GM18526 (cell line): ENCODE results near the gene LONP1.

Experiments
- POLR2A ChIP-seq: IDR thresholded peaks from 3 replicates; pipeline ENCODE4 v1.6.1; 2011; ENCODE audit not compliant: insufficient read length; ENCODE audit errors: extremely low read depth

The LONP1 gene

GRCh38 chr19:5677136-5677535 is 42.8 kb downstream of the LONP1 start:
- TF ChIP-seq POLR2A, result no peak

GRCh38 chr19:5676772-5677105 is 43.2 kb downstream of the LONP1 start:
- TF ChIP-seq POLR2A, result no peak

- TF ChIP-seq POLR2A, result no peak
Observed at GRCh38 chr19:5676105-5676771, 43.7 kb downstream of the LONP1 start.

- no peak for TF ChIP-seq POLR2A
Observed at GRCh38 chr19:5674714-5675113, 45.2 kb downstream of the LONP1 start.

DNA sequence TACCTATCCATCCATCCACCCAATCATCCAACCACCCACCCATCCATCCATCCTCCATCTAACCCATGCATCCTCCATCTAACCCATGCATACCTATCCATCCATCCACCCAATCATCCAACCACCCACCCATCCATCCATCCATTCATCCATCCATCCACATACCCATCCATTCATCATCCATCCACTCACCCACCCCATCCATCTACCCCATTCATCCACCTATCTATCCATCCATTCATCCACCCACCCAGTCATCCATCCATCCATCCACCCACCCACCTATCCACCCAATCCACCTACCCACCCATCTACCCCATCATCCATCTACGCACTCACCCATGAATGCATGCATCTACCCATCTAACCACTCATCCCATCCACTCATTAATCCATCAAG is 46.2 kb downstream of the LONP1 start:
- TF ChIP-seq POLR2A, result no peak

- TF ChIP-seq POLR2A, result no peak
Observed at GRCh38 chr19:5672708-5673459, 47.1 kb downstream of the LONP1 start.

DNA sequence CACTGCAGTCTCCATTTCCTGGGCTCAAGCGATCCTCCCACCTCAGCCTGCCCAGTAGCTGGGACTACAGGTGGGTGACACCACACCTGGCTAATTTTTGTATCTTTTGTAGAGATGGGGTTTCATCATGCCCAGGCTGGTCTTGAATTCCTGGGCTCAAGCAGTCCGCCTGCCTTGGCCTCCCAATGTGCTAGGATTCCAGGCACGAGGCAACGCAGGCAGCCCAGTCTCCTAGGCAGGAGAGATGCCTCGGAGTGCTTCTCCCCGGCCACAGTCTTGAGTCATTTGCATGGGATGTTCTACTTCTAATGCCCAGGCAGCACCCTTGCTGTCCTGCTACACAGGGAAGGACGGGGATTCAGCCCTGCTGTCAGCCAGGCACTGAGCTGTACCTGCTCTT is 48.3 kb downstream of the LONP1 start:
- no peak for TF ChIP-seq POLR2A

GRCh38 chr19:5669212-5669611 is 50.7 kb downstream of the LONP1 start:
- TF ChIP-seq POLR2A, result peak; percentile 7

DNA sequence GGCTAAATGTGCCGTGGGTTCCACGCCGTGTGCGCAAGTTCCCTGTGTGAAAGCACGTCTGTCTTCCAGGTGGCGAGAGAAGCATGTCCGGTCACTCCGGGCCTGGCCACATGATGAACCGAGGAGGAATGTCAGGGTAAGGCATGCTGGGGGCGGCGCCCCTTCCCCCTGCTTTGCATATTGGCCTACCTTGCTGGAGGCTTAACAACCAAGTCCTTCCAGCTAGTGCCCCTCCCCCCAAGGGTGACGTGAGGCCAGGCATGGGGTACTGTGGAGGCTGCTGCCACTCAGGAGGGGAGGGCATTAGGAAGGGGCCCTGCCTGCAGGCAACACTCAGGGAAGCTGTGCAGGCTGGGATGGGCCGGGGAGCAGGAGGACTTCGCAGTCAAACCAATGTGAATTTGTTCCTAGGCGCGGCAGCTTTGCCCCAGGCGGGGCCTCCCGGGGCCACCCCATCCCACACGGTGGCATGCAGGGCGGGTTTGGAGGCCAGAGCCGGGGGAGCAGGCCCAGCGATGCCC is 52.1 kb downstream of the LONP1 start:
- no peak for TF ChIP-seq POLR2A

DNA sequence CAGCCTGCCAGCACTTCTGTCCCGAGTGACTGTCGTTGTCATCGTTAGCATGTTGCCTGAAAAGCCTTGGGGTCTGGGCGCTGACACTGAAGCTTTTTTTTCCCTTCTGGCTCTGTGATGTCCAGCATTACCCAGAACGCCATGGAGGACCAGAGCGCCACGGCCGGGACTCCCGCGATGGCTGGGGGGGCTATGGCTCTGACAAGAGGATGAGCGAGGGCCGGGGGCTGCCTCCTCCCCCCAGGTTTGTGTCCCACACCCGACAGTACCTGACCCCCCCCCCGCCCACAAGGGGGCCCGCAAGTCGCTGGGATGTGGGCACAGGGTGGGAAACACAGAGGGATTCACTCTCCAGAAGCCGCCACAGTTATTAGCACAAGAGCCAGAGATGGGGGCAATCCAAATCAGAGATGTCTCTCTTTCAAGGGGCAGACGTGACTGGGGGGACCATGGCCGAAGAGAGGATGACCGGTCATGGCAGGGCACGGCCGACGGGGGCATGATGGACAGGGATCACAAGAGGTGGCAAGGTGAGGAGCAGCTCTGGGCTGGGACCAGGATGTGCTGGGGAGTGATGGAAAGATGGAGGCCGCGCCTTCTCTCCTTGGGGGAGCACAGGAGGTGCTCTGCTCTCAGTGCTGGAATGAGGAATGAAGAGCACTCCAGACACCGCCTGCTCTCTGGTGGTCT is 52.9 kb downstream of the LONP1 start:
- no peak for TF ChIP-seq POLR2A

DNA sequence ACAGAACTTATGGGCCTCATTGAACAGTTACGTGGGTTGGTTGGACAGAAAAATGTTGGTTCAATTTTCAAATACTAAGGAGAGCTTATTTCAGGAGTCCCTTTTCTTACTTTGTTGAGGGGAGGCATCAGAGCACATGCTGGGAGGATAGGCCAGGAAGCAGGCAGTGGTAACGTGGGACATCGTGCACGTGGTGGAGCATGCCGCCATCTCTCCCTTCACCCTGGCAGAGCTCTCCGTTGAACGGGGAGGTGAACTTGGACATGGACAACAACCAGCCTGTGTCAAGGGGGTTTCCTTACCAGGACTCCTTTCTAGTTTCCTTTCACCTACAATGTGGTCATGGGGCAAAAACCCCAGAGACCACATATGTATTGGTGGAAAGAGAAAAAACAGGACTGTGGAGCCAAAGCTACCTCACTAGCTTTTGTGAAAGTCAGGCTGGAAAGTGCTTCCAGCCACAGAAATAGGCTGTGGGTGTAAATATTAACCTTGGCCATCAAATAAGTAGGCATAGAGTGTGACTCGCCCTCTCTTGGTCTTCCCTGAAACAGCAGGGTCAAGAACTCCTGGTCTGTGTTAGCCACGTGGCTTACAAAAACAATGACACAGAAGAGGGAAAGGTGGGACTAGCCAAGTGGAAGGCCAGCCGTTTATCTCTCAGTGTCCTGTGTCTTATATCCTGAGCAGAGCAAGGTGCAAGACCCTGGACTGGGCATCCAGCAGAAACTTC is 54.0 kb downstream of the LONP1 start:
- no peak for TF ChIP-seq POLR2A

DNA sequence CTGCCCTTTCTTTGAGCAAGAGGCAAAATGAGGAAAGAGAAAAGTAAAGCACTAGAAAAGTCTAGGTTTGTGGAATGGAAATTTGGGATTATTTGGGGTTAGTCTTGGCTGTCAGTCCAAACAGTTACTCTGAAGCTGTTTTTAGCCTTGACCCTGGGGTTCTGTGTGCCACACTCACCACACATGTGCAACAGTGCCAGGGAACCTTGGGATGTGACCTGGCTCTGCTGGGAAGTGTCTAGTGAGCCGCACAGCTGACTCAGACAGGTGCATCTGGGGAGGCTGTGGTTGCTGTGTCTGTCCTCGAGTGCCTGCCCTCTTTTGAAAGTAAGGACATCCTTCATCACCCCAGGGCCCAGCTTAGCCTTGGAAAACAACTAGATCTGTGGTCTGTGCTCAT is 55.4 kb downstream of the LONP1 start:
- TF ChIP-seq POLR2A, result no peak

DNA sequence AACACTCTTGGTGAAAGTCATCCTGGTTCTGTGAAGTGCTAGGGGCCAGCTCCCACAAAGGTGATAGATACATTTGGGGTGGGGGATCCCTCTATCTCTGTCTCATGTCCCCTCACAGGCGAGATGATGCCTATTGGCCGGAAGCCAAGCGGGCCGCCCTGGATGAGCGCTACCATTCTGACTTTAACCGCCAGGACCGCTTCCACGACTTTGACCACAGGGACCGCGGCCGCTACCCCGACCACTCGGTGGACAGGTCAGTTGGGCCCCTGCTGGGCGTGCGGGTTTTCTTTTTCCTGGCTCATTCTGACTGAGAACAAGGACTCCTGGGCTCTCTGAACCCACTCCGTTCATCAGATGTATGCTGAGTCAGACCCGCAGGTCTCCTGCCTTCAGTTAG is 56.0 kb downstream of the LONP1 start:
- no peak for TF ChIP-seq POLR2A

GRCh38 chr19:5661483-5661882 is 58.5 kb downstream of the LONP1 start:
- TF ChIP-seq POLR2A, result no peak

- no peak for TF ChIP-seq POLR2A
Observed at GRCh38 chr19:5655412-5655811, 64.5 kb downstream of the LONP1 start.
